Mesothelial cell of epicardium (in vitro differentiated cells): Measurements from ENCODE around the gene PQBP1. TPM values are rescaled to one million over a fixed set of nuclear protein-coding genes. Genes with fewer than 3 reads are reported as not detected.
A peak's percentile ranks its signal among the peaks of the same experiment; 100 is the strongest.

Experiments
- DNase-seq, 2 experiments: peaks; one replicate each; pipeline ENCODE4 v3.0.0; 2021; ENCODE audit warnings: low spot score in 2 of 2; ENCODE audit not compliant: unreplicated experiment in 2 of 2
- H3K27ac Mint-ChIP-seq: 2 replicates; pipeline ENCODE4 v1.8.0; 2021; ENCODE audit warnings: mixed read lengths
- H3K27me3 Mint-ChIP-seq: 2 replicates; pipeline ENCODE4 v1.8.0; 2021; ENCODE audit warnings: low read depth, mixed read lengths
- H3K36me3 Mint-ChIP-seq: 2 replicates; pipeline ENCODE4 v1.8.0; 2021; ENCODE audit warnings: mixed read lengths
- H3K4me1 Mint-ChIP-seq: 2 replicates; pipeline ENCODE4 v1.8.0; 2021; ENCODE audit warnings: mixed read lengths
- H3K4me3 Mint-ChIP-seq: 2 replicates; pipeline ENCODE4 v1.8.0; 2021; ENCODE audit warnings: mild to moderate bottlenecking, moderate library complexity, mixed read lengths
- H3K9me3 Mint-ChIP-seq: 2 replicates; pipeline ENCODE4 v1.8.0; 2021; ENCODE audit warnings: mixed read lengths
- total RNA-seq: library from RNA; stranded (reverse); gene quantifications from 3 replicates; pipeline ENCODE4 v1.2.1, GENCODE V29; 2021
- TF ChIP-seq, protein P1 (sequence below): fragments of 200-600 bp; sonication (generic); IDR thresholded peaks from one replicate; pipeline ENCODE4 v1.5.0; 2021; ENCODE audit warnings: antibody characterized with exemption; ENCODE audit not compliant: unreplicated experiment

Gene PQBP1
- total RNA-seq, 1 donor from 2014 or later = 62.2 TPM

DNA sequence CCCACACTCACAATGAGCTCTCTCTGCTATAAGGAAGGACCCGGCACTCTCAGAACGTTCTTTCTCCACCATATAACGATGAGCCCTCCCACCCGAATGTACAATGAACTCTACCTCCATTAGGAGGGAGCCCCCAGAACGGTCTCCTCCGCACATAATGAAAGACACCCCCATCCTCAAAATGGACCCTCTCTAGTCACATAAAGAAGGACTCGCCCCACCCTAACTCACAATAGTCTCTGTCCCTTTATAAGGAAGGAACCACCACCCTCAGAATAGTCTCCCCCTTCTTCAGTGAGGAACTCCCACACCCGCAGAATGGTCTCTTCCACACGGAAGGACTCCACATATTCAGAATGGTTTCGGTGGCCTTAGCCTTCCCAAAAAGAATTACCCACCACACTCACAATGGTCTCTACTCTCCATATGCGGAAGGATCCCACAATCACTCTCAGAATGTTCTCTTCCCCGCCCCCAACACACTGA, 13.2 kb downstream of the PQBP1 start:
- Mint-ChIP-seq H3K9me3 (peaks cover 3% of the 10 kb centered on the region), H3K4me3 (peak overlapping the region; percentile 82), H3K36me3 (peaks cover 7% of the 10 kb centered on the region), H3K4me1 (peaks cover 15% of the 10 kb centered on the region), H3K27ac (peak overlapping the region; percentile 99), H3K27me3 (no peaks in the 10 kb centered on the region)
- no peak for DNase-seq
- TF ChIP-seq, protein P1, sequence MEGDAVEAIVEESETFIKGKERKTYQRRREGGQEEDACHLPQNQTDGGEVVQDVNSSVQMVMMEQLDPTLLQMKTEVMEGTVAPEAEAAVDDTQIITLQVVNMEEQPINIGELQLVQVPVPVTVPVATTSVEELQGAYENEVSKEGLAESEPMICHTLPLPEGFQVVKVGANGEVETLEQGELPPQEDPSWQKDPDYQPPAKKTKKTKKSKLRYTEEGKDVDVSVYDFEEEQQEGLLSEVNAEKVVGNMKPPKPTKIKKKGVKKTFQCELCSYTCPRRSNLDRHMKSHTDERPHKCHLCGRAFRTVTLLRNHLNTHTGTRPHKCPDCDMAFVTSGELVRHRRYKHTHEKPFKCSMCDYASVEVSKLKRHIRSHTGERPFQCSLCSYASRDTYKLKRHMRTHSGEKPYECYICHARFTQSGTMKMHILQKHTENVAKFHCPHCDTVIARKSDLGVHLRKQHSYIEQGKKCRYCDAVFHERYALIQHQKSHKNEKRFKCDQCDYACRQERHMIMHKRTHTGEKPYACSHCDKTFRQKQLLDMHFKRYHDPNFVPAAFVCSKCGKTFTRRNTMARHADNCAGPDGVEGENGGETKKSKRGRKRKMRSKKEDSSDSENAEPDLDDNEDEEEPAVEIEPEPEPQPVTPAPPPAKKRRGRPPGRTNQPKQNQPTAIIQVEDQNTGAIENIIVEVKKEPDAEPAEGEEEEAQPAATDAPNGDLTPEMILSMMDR = no peak

DNA sequence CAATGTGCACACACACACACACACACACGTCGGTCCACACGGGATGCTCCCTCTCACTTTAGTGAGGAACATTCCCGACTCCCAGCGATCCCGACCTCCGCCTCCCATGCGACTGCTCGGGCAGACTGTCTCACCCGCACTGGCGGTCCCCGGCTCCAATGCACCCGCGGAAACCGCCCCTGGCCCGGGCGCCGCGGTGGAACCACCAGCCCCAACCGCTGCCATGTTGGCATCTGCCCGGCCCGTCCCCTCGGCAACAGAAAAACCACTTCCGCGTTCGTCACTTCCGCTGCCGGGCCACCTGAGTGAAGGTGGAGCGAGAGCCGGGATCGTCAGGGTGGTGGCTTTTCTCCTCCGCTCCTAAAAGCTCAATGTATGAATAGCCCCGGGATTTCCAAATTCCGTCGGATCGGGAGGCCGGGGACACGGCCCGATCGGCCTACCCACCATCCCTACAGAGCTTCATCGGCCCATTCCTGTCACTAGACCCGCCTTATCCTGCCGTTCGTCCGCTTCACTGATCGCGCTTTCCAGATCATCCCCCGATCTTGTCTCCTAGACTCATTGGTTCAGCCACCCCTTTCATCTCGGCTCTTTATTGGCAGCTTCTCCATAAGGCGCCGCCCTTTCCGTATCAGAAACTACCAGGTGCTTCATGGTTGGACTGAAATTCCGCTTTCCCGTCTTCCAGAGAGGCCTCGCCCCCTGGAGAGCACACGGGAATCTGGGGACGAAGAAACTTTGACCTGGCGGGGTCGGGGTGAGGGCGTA, 13.9 kb downstream of the PQBP1 start, which contains the start of gene SLC35A2:
Gene SLC35A2 (minus strand): TSS at position 235 of the 771 bp plus-strand sequence. CDS start 10 bp downstream, at position 225.
- H3K4me1 Mint-ChIP-seq = peaks cover 15% of the 10 kb centered on the region
- DNase-seq = peak; percentile 71 to 86
- H3K27ac Mint-ChIP-seq = peak within 1 kb of the TSS; percentile 99
- peaks cover 3% of the 10 kb centered on the region for H3K9me3 Mint-ChIP-seq
- H3K27me3 Mint-ChIP-seq = no peaks in the 10 kb centered on the region
- H3K36me3 Mint-ChIP-seq = peaks cover 7% of the 10 kb centered on the region
- peak within 1 kb of the TSS; percentile 82 for H3K4me3 Mint-ChIP-seq
- TF ChIP-seq, protein P1 = no peak

DNA sequence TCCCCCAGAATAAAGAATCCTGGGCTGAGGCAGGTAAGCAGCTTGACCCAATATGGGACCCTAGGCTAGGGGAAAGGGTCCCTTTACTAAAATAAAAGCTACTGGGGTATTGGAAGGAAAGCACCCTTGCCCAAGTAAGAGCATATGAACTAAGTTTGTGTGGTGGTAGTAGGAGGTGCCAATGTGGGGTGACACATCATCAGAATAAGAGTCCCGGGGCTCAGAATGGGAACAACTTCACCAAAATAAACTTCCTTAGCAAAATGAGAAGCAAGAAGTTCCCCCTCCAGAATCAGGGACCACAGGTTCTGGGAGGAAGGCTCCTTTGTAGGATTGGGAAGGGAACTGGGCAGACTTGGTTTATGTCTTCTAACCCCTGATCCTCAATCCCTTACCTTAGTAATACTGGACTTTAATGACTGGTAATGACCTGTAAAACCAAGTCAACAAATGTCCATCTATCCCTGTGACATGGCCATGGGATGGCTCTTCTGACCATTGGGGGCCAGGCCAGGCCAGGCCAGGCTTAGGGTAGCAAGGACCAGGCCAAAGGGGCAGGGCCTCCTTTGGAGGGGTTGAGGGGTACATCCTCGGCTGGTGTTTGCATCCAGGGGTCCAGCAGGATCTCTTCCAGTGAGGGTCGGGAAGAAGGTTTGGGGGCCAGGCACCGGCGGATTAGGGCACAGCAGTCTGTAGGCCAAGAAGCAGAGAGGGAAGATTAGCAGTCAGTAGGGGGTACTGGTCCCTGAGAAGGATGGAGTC, 16.1 kb downstream of the PQBP1 start:
- Mint-ChIP-seq H3K36me3 (peaks cover 4% of the 10 kb centered on the region), H3K4me3 (no peak overlapping the region), H3K27ac (no peak overlapping the region), H3K9me3 (no peaks in the 10 kb centered on the region), H3K27me3 (no peaks in the 10 kb centered on the region), H3K4me1 (peaks cover 30% of the 10 kb centered on the region)
- TF ChIP-seq, protein P1 = no peak
- DNase-seq = no peak

DNA sequence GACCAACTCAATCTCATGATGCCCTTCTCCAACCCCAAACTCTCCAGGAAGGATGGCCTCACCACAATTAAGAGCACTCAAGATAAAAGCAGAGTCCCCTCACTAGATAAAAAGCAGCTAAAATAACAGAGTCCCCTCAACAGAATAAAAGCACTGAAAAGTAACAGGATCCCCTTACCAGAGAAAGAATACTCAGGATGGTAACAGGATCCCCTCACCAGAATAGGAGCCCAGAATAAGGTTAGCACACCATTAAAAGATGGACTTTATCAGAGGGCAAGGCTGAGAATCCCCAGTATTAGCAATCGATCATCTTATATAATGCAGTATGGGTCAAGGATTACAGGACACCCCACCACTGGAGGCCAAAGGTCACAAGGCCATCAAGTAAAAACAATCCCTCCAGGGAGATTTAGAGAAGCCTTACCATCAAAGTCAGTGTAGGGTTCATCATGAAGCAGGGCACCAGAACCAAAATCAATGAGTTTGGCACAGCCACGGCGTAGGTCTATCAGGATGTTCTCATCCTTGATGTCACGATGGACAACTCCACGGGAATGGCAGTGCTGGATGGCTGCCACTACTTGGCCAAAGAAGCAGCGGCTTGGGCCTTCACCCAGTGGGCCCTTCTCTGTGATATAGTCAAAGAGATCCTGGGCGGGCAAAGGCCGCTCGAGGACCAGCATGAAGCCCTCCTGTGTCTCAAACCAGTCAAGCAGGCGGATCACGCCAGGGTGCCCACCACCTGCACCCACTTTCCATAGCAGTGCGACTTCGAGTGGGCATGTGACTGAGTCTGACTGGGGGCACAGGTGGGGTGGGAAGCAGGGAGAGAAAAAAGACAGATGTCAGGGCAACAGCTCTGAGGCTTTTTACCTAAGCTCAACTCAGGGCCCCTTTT, 17.1 kb downstream of the PQBP1 start:
- H3K27me3 Mint-ChIP-seq = no peaks in the 10 kb centered on the region
- peaks cover 4% of the 10 kb centered on the region for H3K36me3 Mint-ChIP-seq
- H3K27ac Mint-ChIP-seq = no peak overlapping the region
- H3K4me1 Mint-ChIP-seq = peaks cover 35% of the 10 kb centered on the region
- TF ChIP-seq, protein P1 = no peak
- DNase-seq = no peak
- H3K4me3 Mint-ChIP-seq = no peak overlapping the region
- H3K9me3 Mint-ChIP-seq = no peaks in the 10 kb centered on the region
